IPS-15b (cell line): ENCODE results near the gene BICD1.

Experiments used
- H3K27me3 ChIP-seq: one replicate; pipeline ENCODE4 v1.6.1; 2013; ENCODE audit warnings: low read length; ENCODE audit not compliant: control insufficient read depth, insufficient read depth
- H3K36me3 ChIP-seq: one replicate; pipeline ENCODE4 v1.6.1; 2013; ENCODE audit warnings: low read length; ENCODE audit not compliant: control insufficient read depth, insufficient read depth
- H3K4me1 ChIP-seq: one replicate; pipeline ENCODE4 v1.6.1; 2013; ENCODE audit warnings: mild to moderate bottlenecking, low read length; ENCODE audit not compliant: control insufficient read depth, insufficient read depth
- H3K4me3 ChIP-seq: one replicate; pipeline ENCODE4 v1.5.1; 2013; ENCODE audit warnings: low read depth, low read length
- H3K9ac ChIP-seq: one replicate; pipeline ENCODE4 v1.6.1; 2013; ENCODE audit warnings: low read depth, mild to moderate bottlenecking, low read length
- H3K9me3 ChIP-seq: one replicate; pipeline ENCODE4 v1.6.1; 2013; ENCODE audit warnings: mild to moderate bottlenecking, low read length; ENCODE audit not compliant: control insufficient read depth, insufficient read depth

Gene BICD1

DNA sequence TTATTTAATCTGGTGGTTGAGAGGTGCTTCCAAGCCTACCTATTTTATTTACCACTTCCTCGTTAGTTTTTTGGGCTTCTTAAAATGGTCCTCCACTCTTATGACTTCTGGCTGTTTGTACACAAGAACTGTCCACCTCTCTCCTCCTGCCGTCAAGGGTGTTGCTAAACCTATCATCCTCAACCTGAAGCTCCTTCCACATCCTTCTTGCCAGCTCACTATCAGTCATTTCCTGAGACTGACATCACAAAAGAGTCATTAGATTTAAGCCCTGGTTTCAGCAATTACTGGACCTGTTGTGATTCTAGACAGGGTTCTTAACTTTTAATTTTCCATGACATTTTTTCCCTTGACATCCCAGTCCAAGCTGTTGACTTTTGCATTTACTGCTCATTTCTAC lies 91.9 kb downstream of the BICD1 start:
- no peak overlapping the region for H3K9ac ChIP-seq
- no peak overlapping the region for H3K4me3 ChIP-seq
- no peaks in the 10 kb centered on the region for H3K36me3 ChIP-seq
- H3K4me1 ChIP-seq: no peaks in the 10 kb centered on the region
- H3K27me3 ChIP-seq: no peaks in the 10 kb centered on the region
- peaks cover 4% of the 10 kb centered on the region for H3K9me3 ChIP-seq

DNA sequence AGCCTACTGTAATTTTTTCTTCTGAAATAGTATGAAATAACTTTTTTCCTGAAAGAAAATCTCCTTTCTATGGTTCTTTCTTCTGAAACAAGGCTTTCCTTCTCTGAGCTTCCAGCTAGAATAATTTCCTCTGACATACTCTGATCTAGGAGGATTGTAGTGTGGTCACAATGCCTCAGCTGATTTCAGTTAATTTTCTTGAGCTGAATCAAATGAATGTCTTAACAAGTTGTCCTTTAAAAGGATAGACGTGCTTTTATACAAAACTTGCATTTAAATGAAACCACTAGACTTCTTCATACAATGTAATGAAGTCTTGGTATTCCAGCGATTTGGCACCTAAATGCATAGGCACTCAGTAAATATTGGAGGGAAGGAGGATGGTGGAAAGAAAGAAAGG lies 94.4 kb downstream of the BICD1 start:
- H3K27me3 ChIP-seq: no peaks in the 10 kb centered on the region
- no peaks in the 10 kb centered on the region for H3K4me1 ChIP-seq
- no peaks in the 10 kb centered on the region for H3K9me3 ChIP-seq
- no peaks in the 10 kb centered on the region for H3K36me3 ChIP-seq
- no peak overlapping the region for H3K9ac ChIP-seq
- H3K4me3 ChIP-seq: no peak overlapping the region

DNA sequence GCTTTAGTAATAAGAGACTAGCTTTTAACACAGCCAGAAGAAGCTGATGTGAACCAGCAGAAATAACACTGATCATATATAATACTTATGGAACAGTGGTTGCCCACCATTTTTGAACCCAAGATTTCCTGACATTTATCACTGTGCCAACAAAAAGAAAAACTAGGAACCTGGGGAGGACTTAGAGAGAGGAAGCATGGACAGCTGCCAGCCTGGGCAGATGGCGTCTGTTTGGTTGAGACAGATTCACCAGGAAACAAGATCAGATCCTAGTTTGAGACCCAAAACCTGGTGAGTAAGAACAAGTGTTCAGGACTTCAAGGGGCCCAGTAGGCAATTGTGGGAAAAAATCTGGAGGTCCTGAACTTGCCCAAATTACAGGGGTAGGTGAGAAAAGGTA lies 95.3 kb downstream of the BICD1 start:
- H3K27me3 ChIP-seq: no peaks in the 10 kb centered on the region
- H3K36me3 ChIP-seq: no peaks in the 10 kb centered on the region
- H3K9ac ChIP-seq: no peak overlapping the region
- no peak overlapping the region for H3K4me3 ChIP-seq
- H3K4me1 ChIP-seq: no peaks in the 10 kb centered on the region
- no peaks in the 10 kb centered on the region for H3K9me3 ChIP-seq

DNA sequence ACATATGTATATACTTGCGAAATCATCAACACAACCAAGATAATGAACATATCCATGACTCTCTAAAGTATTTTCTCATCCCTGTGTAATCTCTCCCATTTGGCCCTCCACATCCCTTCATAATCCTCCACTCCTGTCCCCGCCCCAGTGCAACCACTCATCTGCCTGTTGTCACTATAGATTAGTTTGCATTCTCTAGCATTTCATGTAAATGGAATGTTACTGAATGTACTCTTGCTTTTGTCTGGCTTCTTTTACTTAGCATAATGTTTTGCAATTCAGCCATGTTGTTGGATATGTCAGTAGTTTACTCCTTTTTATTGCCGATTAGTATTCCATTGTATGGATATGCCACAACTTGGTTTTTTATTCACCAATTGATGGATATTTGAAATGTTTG lies 99.1 kb downstream of the BICD1 start:
- H3K36me3 ChIP-seq: no peaks in the 10 kb centered on the region
- no peaks in the 10 kb centered on the region for H3K9me3 ChIP-seq
- peaks cover 8% of the 10 kb centered on the region for H3K4me1 ChIP-seq
- no peak overlapping the region for H3K9ac ChIP-seq
- no peak overlapping the region for H3K4me3 ChIP-seq
- H3K27me3 ChIP-seq: no peaks in the 10 kb centered on the region

DNA sequence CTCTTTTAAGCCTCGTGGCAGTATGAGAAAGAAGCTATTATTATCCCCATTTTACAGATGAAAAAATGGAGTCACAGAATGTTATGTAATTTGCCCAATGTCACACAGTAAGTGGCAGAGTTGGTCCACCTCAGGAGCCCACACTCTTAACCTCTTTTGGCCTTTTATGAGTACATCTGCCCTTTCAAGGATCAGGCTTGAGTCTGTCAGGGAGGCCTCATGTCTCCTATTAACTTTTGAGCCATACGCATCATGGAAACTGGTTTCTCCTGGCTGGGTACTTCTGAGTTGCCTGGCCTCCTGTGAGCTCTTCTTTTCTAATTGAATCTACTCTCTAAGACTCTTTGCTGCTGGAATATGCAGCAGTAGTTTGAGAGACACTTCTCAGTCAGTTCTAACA lies 101.7 kb downstream of the BICD1 start:
- peaks cover 8% of the 10 kb centered on the region for H3K4me1 ChIP-seq
- H3K9ac ChIP-seq: no peak overlapping the region
- H3K36me3 ChIP-seq: no peaks in the 10 kb centered on the region
- no peak overlapping the region for H3K4me3 ChIP-seq
- no peaks in the 10 kb centered on the region for H3K27me3 ChIP-seq
- H3K9me3 ChIP-seq: no peaks in the 10 kb centered on the region

DNA sequence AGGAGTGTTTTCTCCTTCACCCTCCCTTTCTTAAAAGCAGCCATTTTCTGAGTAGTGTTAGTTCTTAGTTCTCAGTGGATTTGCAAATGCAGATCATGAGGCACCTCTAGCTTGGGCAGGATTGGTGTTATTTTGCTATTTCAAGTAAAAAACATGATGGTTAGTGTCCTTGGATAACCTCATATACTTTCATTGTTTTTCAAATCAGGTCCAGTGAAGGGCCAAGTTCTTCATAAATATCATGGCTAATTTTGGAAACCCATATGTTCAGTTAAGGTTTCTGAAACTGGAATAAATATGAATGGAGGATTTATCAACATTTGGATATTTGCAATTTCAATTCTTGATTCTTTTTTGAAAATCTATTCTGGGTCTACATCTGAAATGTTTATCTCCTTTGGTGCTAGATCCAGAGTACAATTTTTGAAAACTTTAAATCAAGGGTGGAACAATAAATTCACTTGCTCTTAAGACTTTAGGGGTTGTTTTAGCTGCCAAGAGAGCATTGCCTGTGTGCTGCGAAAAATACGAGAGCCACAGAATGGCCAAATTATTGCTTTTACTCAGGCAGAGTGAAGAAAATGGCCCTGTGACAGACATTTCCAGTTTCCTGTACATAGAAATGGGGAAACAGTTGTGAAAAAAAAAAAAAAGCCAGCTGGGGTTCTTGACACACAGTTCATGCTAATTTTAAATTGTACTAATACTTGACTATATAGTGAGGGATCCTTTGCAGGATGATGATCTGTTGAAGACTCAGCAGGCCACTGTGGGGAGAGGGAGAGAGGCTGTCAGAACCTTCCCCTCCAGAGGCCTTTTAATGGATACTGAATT lies 104.6 kb downstream of the BICD1 start:
- peaks cover 8% of the 10 kb centered on the region for H3K4me1 ChIP-seq
- H3K36me3 ChIP-seq: no peaks in the 10 kb centered on the region
- H3K9ac ChIP-seq: no peak overlapping the region
- no peaks in the 10 kb centered on the region for H3K9me3 ChIP-seq
- no peaks in the 10 kb centered on the region for H3K27me3 ChIP-seq
- no peak overlapping the region for H3K4me3 ChIP-seq

DNA sequence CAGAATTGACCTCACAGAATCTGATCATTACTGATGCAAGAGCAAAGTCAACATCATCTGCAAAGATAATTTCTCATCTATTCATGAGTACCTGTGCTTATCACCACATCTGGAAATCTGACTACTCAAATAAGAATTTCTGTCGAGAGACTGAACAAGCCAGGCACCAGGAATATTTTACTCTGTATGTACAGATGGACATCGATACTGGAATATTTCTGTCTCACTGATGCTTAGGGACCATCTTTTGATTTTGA lies 105.2 kb downstream of the BICD1 start:
- H3K27me3 ChIP-seq: no peaks in the 10 kb centered on the region
- no peak overlapping the region for H3K9ac ChIP-seq
- no peak overlapping the region for H3K4me3 ChIP-seq
- H3K9me3 ChIP-seq: no peaks in the 10 kb centered on the region
- H3K36me3 ChIP-seq: peaks cover 3% of the 10 kb centered on the region
- peaks cover 8% of the 10 kb centered on the region for H3K4me1 ChIP-seq

DNA sequence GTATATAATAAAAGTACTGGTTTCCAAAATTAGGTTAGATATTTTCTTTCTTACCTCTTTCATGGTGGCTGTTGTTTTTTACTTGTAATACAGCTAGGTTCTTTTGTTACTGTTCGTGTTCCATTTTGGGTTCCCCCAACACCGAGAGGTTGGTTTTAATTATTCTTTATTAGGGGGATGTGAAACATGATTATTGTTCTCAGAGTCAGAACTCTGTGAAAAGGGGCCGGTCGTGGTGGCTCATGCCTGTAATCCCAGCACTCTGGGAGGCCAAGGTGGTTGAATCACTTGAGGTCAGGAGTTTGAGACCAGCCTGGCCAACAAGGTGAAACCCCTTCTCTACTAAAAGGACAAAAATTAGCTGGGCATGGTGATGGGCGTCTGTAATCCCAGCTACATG lies 108.1 kb downstream of the BICD1 start:
- H3K4me3 ChIP-seq: no peak overlapping the region
- H3K9me3 ChIP-seq: no peaks in the 10 kb centered on the region
- H3K36me3 ChIP-seq: peaks cover 12% of the 10 kb centered on the region
- H3K4me1 ChIP-seq: no peaks in the 10 kb centered on the region
- no peak overlapping the region for H3K9ac ChIP-seq
- no peaks in the 10 kb centered on the region for H3K27me3 ChIP-seq

DNA sequence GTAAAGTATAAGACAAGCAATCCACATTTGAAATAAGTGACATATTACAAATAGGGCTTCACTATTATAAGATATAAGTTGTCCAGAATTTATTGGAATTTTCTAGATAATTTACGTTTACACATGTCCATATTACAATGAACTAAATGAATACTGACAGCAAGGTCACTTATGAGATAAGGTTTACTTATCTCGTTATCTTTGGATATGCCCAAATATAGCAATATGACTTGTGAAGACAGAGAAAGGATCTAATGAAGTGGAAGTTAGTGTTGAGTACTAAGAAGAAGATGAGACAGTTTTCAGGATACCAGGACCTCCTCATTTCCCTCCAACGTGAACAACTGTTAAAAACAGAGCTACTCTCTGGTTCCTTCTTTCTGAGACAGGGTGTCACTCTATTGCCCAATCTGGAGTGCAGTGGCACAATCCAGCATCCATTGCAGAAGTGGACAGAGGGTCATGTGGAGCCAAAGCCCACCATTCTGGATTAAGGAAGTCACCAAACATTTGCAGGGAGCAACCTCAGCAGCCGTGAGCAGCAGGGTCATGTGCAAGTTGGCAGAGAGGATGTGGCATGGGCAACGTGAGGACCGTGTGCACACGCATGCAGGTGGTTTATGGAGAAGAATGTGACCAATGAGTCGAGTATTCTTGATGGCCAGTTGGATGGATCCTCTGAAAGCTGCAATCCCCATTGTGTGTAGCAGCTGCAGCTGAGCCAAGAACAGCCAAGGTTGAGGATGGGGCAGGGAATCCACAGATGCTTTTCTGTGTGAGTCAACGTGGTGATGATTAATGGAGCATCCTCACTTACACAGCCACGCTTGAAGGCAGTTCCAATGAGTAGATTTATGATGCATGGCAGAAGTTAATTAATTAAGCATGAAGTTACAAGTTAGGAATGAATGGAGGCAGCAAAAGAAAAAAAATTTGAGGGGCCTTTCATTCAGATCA lies 111.0 kb downstream of the BICD1 start:
- Histone ChIP-seq H3K4me1 (no peaks in the 10 kb centered on the region), H3K27me3 (no peaks in the 10 kb centered on the region), H3K36me3 (peaks cover 15% of the 10 kb centered on the region)

DNA sequence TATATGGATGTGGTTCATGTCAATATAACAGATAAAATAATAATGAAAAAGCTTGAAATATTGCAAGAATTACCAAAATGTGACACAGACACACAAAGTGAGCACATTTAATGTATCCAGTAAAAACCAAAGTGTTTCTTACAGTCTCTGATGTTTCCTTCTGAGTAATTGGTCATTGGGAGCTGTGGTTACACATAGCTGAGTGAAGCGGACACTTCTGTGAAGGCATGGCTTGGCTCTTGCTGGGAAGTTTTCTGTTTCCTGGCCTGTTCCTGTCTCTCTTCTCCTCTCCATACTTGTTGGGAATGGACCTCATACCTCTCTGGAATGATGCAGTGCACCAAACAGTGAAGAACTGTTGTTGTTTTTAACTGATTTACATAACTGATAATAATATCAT lies 117.3 kb downstream of the BICD1 start:
- Histone ChIP-seq H3K36me3 (peaks cover 9% of the 10 kb centered on the region), H3K4me3 (no peak overlapping the region)

More for the DNA sequence above, 111.0 kb downstream of the BICD1 start:
- H3K9me3 ChIP-seq: no peaks in the 10 kb centered on the region
- H3K9ac ChIP-seq: no peak overlapping the region
- H3K4me3 ChIP-seq: no peak overlapping the region

DNA sequence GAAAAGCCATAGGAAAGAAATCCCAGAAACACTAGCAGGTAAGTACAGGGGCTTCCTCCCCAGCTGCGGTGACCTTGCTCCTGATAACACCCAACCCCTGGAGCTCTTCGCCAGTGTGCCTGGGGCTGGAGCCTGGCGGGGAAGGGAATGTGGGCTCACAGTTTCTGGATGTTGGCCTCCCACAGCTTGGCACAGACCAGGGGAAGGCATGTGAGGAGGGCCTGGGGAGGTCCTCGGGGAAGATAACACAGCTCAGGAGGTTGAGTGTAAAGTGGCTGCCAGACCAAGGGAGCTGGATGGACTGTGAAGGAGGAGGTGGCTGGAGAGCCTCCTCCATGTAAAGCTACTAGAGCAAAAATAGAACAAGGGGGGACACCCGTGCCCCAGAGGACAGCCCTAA lies 120.1 kb downstream of the BICD1 start:
- no peaks in the 10 kb centered on the region for H3K9me3 ChIP-seq
- H3K36me3 ChIP-seq: peaks cover 9% of the 10 kb centered on the region
- no peak overlapping the region for H3K4me3 ChIP-seq
- no peaks in the 10 kb centered on the region for H3K27me3 ChIP-seq
- H3K9ac ChIP-seq: no peak overlapping the region
- no peaks in the 10 kb centered on the region for H3K4me1 ChIP-seq

More for the DNA sequence above, 117.3 kb downstream of the BICD1 start:
- Histone ChIP-seq H3K9me3 (no peaks in the 10 kb centered on the region), H3K4me1 (no peaks in the 10 kb centered on the region), H3K9ac (no peak overlapping the region), H3K27me3 (no peaks in the 10 kb centered on the region)
